ENCODE data around the gene KRT16. TPM values are rescaled to one million over a fixed set of nuclear protein-coding genes. Genes with fewer than 3 reads are reported as not detected.

Gene KRT16
- total RNA-seq, 1 experiment from 2014 or later, result not detected

DNA sequence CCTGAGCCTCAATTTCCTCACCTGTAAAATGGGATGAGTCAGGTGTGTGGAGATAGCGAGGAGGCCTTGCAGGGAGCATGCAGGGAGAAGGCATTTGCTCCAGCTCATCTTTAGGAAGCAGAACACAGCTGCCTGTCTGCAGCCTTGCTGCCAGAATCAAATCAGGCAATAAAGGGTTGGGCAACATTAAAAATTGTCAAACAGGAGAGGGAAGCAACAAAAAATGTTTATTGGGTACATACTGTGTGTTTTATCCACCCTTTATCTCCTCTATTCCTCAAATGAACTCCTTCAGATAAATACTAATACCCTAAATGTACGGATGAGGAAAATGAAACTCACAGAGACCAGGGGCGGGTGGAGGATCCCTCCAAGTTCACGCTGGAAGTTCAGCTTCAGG is 12.2 kb downstream of the KRT16 start:
- no peaks in the 10 kb centered on the region for H4K20me1 ChIP-seq (ENCODE audit: insufficient read depth, low read depth, low read length)
- no peaks in the 10 kb centered on the region for H3K79me2 ChIP-seq (ENCODE audit: low read length)
- H3K4me1 ChIP-seq (ENCODE audit: low read length), result no peaks in the 10 kb centered on the region
- no peaks in the 10 kb centered on the region for H3K27me3 ChIP-seq (ENCODE audit: low read length)
- H3K27ac ChIP-seq (ENCODE audit: low read length), result no peak overlapping the region
- no peaks in the 10 kb centered on the region for H3K9me2 ChIP-seq (replicated peaks; ENCODE audit: insufficient read depth, low read length)
- H3K9me3 ChIP-seq (ENCODE audit: low read length), result no peaks in the 10 kb centered on the region
- no peak overlapping the region for H3K4me2 ChIP-seq (ENCODE audit: low read depth, low read length, poor library complexity, severe bottlenecking)
- no peak overlapping the region for H3K9ac ChIP-seq (ENCODE audit: low read length)
- no peaks in the 10 kb centered on the region for H3K36me3 ChIP-seq (ENCODE audit: insufficient read depth, low read length)
- no peak for DNase-seq
- H3K4me3 ChIP-seq (ENCODE audit: low read length), result no peak overlapping the region
- H2AFZ ChIP-seq (ENCODE audit: low read length), result no peak overlapping the region

DNA sequence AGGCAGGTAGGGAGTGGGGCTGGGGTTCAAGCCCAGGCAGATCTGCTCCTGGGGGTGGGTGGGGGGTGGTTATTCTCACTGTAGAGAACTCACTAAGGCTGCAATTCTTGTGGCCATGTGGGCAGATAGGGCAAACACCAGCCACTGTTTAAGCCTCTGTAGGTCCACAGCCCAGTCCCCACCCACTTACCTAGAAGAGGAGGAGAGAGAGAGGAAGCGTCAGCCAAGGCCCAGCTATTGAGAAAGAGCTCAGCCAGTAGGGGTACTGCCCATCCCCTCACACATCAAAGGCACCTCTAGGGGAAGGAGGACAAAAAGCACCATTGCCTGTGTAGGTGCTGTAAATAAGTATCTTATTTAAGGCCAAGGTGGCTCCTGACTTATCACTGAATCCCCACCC is 12.9 kb downstream of the KRT16 start:
- Histone ChIP-seq H3K9me2 (replicated peaks; ENCODE audit: insufficient read depth, low read length) (no peaks in the 10 kb centered on the region), H3K79me2 (ENCODE audit: low read length) (no peaks in the 10 kb centered on the region), H3K27ac (ENCODE audit: low read length) (no peak overlapping the region), H3K27me3 (ENCODE audit: low read length) (no peaks in the 10 kb centered on the region), H3K9me3 (ENCODE audit: low read length) (no peaks in the 10 kb centered on the region), H2AFZ (ENCODE audit: low read length) (no peak overlapping the region), H3K4me3 (ENCODE audit: low read length) (no peak overlapping the region), H3K4me2 (ENCODE audit: low read depth, low read length, poor library complexity, severe bottlenecking) (no peak overlapping the region), H4K20me1 (ENCODE audit: insufficient read depth, low read depth, low read length) (no peaks in the 10 kb centered on the region), H3K9ac (ENCODE audit: low read length) (no peak overlapping the region), H3K4me1 (ENCODE audit: low read length) (no peaks in the 10 kb centered on the region), H3K36me3 (ENCODE audit: insufficient read depth, low read length) (no peaks in the 10 kb centered on the region)
- no peak for DNase-seq

DNA sequence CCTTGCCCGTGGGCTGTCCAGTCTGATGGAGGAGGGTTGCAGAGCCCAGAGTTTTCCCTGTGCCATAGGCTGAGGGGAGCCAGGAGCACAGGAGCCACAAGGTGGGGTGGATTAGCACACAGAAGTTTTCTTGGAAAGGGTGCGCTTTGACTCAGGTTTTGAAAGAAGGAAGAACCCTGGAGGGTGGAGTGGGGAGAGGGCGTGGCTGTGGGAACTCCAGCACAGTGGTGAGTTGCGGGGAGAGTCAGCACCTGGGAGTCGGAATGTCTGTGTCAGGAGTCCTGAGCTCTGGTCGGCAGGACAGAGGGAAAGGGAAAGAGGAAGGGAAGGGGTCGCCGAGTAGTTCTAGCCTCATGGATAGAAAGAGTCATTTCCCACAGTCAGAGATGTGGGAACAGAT is 17.0 kb downstream of the KRT16 start:
- no peaks in the 10 kb centered on the region for H4K20me1 ChIP-seq (ENCODE audit: insufficient read depth, low read depth, low read length)
- H3K9me2 ChIP-seq (replicated peaks; ENCODE audit: insufficient read depth, low read length), result no peaks in the 10 kb centered on the region
- H3K4me2 ChIP-seq (ENCODE audit: low read depth, low read length, poor library complexity, severe bottlenecking), result no peak overlapping the region
- no peaks in the 10 kb centered on the region for H3K36me3 ChIP-seq (ENCODE audit: insufficient read depth, low read length)
- no peak for DNase-seq
- H3K27me3 ChIP-seq (ENCODE audit: low read length), result no peaks in the 10 kb centered on the region
- no peaks in the 10 kb centered on the region for H3K79me2 ChIP-seq (ENCODE audit: low read length)
- no peak overlapping the region for H2AFZ ChIP-seq (ENCODE audit: low read length)
- H3K4me1 ChIP-seq (ENCODE audit: low read length), result no peaks in the 10 kb centered on the region
- H3K9me3 ChIP-seq (ENCODE audit: low read length), result no peaks in the 10 kb centered on the region
- H3K27ac ChIP-seq (ENCODE audit: low read length), result no peak overlapping the region
- H3K4me3 ChIP-seq (ENCODE audit: low read length), result no peak overlapping the region
- H3K9ac ChIP-seq (ENCODE audit: low read length), result no peak overlapping the region

DNA sequence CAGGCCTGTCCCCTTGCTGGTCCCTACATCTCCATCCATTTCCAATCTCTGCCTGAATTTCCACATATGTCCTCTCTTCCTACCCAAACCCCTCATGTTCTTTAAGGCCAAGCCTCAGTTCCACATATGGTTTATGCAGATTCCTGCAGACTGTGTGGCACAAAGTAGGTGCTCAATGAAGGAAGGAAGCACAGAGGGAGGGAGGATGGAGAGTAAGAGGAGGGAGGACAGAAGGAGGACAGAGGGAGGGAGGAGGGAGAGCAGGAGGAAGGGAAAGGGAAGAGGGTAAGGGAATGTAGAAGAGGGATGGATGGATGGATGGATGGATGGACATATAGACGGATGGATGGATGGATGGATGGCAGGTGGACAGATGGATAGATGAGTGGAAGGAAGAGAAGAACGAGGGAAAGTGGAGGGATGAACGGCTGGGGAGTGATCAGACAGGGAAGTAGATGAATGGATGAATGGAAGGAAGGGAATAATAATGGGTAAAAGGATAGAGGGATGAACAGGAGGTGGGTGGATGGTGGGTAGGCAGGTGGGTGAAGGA is 18.1 kb downstream of the KRT16 start:
- H3K4me3 ChIP-seq (ENCODE audit: low read length), result no peak overlapping the region
- H3K27me3 ChIP-seq (ENCODE audit: low read length), result no peaks in the 10 kb centered on the region
- no peak overlapping the region for H3K27ac ChIP-seq (ENCODE audit: low read length)
- H3K9ac ChIP-seq (ENCODE audit: low read length), result no peak overlapping the region
- no peak overlapping the region for H3K4me2 ChIP-seq (ENCODE audit: low read depth, low read length, poor library complexity, severe bottlenecking)
- no peaks in the 10 kb centered on the region for H3K36me3 ChIP-seq (ENCODE audit: insufficient read depth, low read length)
- DNase-seq, result no peak
- no peak overlapping the region for H2AFZ ChIP-seq (ENCODE audit: low read length)
- H3K4me1 ChIP-seq (ENCODE audit: low read length), result no peaks in the 10 kb centered on the region
- no peaks in the 10 kb centered on the region for H3K9me2 ChIP-seq (replicated peaks; ENCODE audit: insufficient read depth, low read length)
- H4K20me1 ChIP-seq (ENCODE audit: insufficient read depth, low read depth, low read length), result no peaks in the 10 kb centered on the region
- H3K79me2 ChIP-seq (ENCODE audit: low read length), result no peaks in the 10 kb centered on the region
- no peaks in the 10 kb centered on the region for H3K9me3 ChIP-seq (ENCODE audit: low read length)

DNA sequence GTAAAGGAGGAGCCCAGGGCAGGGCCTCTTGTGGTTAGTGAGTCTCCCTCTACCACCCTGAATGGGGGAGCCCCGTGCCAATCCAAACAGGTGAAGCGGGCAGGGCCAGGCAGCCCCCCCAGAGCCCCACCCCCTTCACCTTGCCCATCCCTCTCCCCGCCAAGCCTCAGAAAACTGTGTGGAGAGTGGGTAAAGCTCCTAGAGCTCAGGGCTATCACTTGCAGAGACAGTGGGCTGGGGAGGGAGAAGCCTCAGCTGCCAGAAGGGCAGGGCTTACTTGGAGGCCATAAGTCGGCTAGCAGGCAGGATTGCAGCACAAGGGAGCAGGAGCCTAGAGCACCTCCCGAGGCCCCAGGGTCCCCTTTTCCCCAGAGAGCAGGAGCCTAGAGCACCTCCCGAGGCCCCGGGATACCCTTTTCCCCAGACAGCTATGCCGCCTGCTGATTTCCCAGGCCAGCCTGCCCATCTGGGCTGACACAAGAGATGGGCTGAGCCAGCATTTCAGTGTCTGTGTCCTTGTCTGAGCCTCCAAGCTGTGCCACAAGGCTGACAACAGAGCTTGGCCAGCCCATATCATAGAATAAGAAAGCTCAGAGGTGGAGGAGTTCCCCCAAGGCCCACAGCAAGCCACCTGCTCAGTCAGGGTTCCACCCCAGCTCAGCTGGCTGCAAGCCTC is 19.1 kb downstream of the KRT16 start:
- no peak overlapping the region for H3K9ac ChIP-seq (ENCODE audit: low read length)
- H3K4me2 ChIP-seq (ENCODE audit: low read depth, low read length, poor library complexity, severe bottlenecking), result no peak overlapping the region

DNA sequence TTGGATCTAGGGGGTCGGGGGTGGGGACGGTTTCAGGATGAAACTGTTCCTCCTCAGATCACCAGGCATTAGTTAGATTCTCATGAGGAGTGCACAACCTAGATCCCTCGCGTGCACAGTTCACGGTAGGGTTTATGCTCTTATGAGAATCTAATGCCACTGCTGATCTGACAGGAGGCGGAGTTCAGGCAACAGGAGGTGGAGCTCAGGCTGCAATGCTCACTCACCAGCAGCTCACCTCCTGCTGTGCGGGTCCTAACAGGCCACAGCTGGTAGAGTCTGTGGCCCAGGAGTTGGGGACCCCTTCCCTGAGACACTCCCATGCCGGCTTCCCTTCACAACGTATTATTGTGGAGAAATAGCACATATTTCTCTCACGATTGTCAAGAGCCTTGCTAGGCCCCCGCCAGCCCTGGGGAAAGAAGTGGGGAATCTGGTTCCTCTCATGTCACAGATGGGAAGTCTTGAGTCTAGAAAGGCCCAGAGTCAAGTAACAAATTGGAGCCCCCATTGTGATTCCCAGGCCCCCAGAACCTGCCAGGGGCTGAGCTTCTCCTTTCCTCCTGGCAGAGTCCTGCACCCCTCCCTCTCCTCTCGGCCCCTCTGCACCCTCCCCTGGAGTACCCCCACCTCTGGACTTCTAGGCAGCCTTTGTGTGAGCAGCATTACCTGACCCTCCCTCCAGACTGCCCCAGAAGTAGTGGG is 19.8 kb downstream of the KRT16 start:
- DNase-seq, result no peak
- no peaks in the 10 kb centered on the region for H3K27me3 ChIP-seq (ENCODE audit: low read length)
- no peaks in the 10 kb centered on the region for H3K79me2 ChIP-seq (ENCODE audit: low read length)
- no peaks in the 10 kb centered on the region for H3K36me3 ChIP-seq (ENCODE audit: insufficient read depth, low read length)
- H4K20me1 ChIP-seq (ENCODE audit: insufficient read depth, low read depth, low read length), result no peaks in the 10 kb centered on the region
- H3K9me3 ChIP-seq (ENCODE audit: low read length), result no peaks in the 10 kb centered on the region
- H3K4me2 ChIP-seq (ENCODE audit: low read depth, low read length, poor library complexity, severe bottlenecking), result no peak overlapping the region
- no peaks in the 10 kb centered on the region for H3K9me2 ChIP-seq (replicated peaks; ENCODE audit: insufficient read depth, low read length)
- no peaks in the 10 kb centered on the region for H3K4me1 ChIP-seq (ENCODE audit: low read length)
- H3K9ac ChIP-seq (ENCODE audit: low read length), result no peak overlapping the region
- no peak overlapping the region for H3K4me3 ChIP-seq (ENCODE audit: low read length)
- H2AFZ ChIP-seq (ENCODE audit: low read length), result no peak overlapping the region
- no peak overlapping the region for H3K27ac ChIP-seq (ENCODE audit: low read length)

More for the DNA sequence above, 19.1 kb downstream of the KRT16 start:
- no peak overlapping the region for H3K27ac ChIP-seq (ENCODE audit: low read length)
- H2AFZ ChIP-seq (ENCODE audit: low read length), result no peak overlapping the region
- H3K4me3 ChIP-seq (ENCODE audit: low read length), result no peak overlapping the region
- no peaks in the 10 kb centered on the region for H4K20me1 ChIP-seq (ENCODE audit: insufficient read depth, low read depth, low read length)
- no peaks in the 10 kb centered on the region for H3K36me3 ChIP-seq (ENCODE audit: insufficient read depth, low read length)
- H3K79me2 ChIP-seq (ENCODE audit: low read length), result no peaks in the 10 kb centered on the region
- no peaks in the 10 kb centered on the region for H3K27me3 ChIP-seq (ENCODE audit: low read length)
- H3K4me1 ChIP-seq (ENCODE audit: low read length), result no peaks in the 10 kb centered on the region
- H3K9me3 ChIP-seq (ENCODE audit: low read length), result no peaks in the 10 kb centered on the region
- no peaks in the 10 kb centered on the region for H3K9me2 ChIP-seq (replicated peaks; ENCODE audit: insufficient read depth, low read length)
- DNase-seq, result no peak

DNA sequence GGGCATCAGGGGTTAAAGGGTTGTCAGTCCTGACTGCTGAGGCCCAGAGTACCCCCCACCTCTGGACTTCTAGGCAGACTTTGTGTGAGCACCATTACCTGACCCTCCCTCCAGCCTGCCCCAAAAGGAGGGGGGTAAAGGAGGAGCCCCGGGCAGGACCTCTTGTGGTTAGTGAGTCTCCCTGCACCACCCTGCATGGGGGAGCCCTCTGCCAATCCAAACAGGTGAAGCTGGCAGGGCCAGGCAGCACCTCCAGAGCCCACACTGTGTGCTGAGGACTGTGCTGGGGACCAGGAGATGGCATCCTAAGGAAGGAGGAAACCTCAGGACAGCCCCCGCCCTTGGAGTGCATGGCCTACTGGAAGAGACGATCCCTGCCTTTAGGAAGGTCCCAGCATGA is 23.3 kb downstream of the KRT16 start:
- no peaks in the 10 kb centered on the region for H3K27me3 ChIP-seq (ENCODE audit: low read length)
- H3K4me2 ChIP-seq (ENCODE audit: low read depth, low read length, poor library complexity, severe bottlenecking), result no peak overlapping the region
- H2AFZ ChIP-seq (ENCODE audit: low read length), result no peak overlapping the region
- DNase-seq, result no peak
- no peak overlapping the region for H3K27ac ChIP-seq (ENCODE audit: low read length)
- H3K9ac ChIP-seq (ENCODE audit: low read length), result no peak overlapping the region
- no peaks in the 10 kb centered on the region for H3K79me2 ChIP-seq (ENCODE audit: low read length)
- H3K4me1 ChIP-seq (ENCODE audit: low read length), result no peaks in the 10 kb centered on the region
- H3K4me3 ChIP-seq (ENCODE audit: low read length), result no peak overlapping the region
- H3K36me3 ChIP-seq (ENCODE audit: insufficient read depth, low read length), result no peaks in the 10 kb centered on the region
- no peaks in the 10 kb centered on the region for H3K9me2 ChIP-seq (replicated peaks; ENCODE audit: insufficient read depth, low read length)
- no peaks in the 10 kb centered on the region for H3K9me3 ChIP-seq (ENCODE audit: low read length)
- no peaks in the 10 kb centered on the region for H4K20me1 ChIP-seq (ENCODE audit: insufficient read depth, low read depth, low read length)

DNA sequence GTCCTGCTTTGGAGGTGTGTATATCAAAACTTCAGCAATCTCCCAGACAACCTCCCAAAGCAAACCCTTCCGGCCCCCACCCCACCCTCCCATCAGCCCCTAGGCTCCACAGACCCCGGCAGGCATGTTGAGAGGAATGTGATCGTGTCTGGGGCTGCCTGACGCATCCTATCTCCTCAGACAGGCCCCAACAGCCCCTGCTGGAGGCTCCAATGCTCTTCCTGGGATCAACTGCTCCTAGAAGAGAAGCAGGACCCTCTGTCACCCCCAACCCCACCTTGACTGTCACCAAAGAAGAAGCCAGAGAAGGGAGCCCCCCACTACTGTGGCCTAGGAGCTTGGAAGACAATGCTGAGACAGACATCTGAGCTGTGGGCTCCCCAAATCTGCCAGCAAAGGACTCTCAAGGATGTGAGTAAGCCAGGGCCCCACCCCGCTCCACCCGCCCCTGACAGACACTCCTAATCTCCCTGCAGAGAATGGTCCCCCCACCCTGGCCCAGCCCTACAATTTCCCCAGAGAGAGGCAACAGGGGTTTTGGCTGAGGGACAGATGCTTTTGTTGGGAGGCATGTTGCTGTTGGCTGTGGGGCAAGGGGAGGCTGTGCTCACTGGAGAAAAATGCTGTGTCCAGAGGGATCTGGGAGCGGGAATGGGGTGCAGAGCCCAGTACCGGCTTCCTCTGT is 24.3 kb downstream of the KRT16 start:
- Histone ChIP-seq H4K20me1 (ENCODE audit: insufficient read depth, low read depth, low read length) (no peaks in the 10 kb centered on the region), H3K27ac (ENCODE audit: low read length) (no peak overlapping the region), H2AFZ (ENCODE audit: low read length) (no peak overlapping the region), H3K9ac (ENCODE audit: low read length) (no peak overlapping the region), H3K4me3 (ENCODE audit: low read length) (no peak overlapping the region), H3K36me3 (ENCODE audit: insufficient read depth, low read length) (no peaks in the 10 kb centered on the region), H3K4me2 (ENCODE audit: low read depth, low read length, poor library complexity, severe bottlenecking) (no peak overlapping the region), H3K79me2 (ENCODE audit: low read length) (no peaks in the 10 kb centered on the region), H3K27me3 (ENCODE audit: low read length) (no peaks in the 10 kb centered on the region), H3K9me3 (ENCODE audit: low read length) (no peaks in the 10 kb centered on the region), H3K4me1 (ENCODE audit: low read length) (no peaks in the 10 kb centered on the region), H3K9me2 (replicated peaks; ENCODE audit: insufficient read depth, low read length) (no peaks in the 10 kb centered on the region)
- no peak for DNase-seq
